AG04450 (cell line): ENCODE results near the gene NEDD4L. TPM values are rescaled to one million over a fixed set of nuclear protein-coding genes. Genes with fewer than 3 reads are reported as not detected.

Source experiments
- CTCF ChIA-PET: fragments of 300-600, 350-600 bp; formaldehyde crosslinking; extraction: SDS; loops from one replicate; lab custom pipeline; 2022; ENCODE audit warnings: antibody characterized with exemption, inconsistent platforms; lab: Charles Lee
- POLR2A ChIA-PET: fragments of 350-600 bp; formaldehyde crosslinking; extraction: SDS; loops from one replicate; lab custom pipeline; 2021; ENCODE audit warnings: antibody characterized with exemption, inconsistent platforms; lab: Yijun Ruan, JAX
- DNase-seq: peaks from one replicate; pipeline ENCODE4 v3.0.0-alpha.2; 2011; ENCODE audit warnings: low read depth, low spot score
- H3K27ac ChIP-seq: one replicate; pipeline ENCODE4 v1.5.1; 2012; ENCODE audit warnings: low read depth, low read length, control low read depth
- H3K27me3 ChIP-seq: one replicate; pipeline ENCODE4 v1.6.0; 2012; ENCODE audit warnings: low read length; ENCODE audit not compliant: control insufficient read depth, insufficient read depth
- H3K4me3 ChIP-seq: 2 replicates; pipeline ENCODE4 v1.5.1; 2011; ENCODE audit warnings: mild to moderate bottlenecking, low read depth, low read length, control low read depth
- H3K9me3 ChIP-seq: 2 replicates; pipeline ENCODE4 v1.5.1; 2012; ENCODE audit warnings: low read length; ENCODE audit not compliant: control insufficient read depth, insufficient read depth
- polyA plus RNA-seq: library from polyadenylated mRNA; depleted of rRNA; stranded (reverse); fragments of >200 nt; gene quantifications from 2 replicates; pipeline ENCODE4 v1.2.3, GENCODE V29; 2011
- TF ChIP-seq, protein P1 (sequence below): IDR thresholded peaks from 2 replicates; pipeline ENCODE4 v1.5.1; 2011; ENCODE audit warnings: low read depth, low read length, control low read depth, inconsistent platforms

The NEDD4L gene
- polyA plus RNA-seq, 1 experiment, result 15.0 TPM

DNA sequence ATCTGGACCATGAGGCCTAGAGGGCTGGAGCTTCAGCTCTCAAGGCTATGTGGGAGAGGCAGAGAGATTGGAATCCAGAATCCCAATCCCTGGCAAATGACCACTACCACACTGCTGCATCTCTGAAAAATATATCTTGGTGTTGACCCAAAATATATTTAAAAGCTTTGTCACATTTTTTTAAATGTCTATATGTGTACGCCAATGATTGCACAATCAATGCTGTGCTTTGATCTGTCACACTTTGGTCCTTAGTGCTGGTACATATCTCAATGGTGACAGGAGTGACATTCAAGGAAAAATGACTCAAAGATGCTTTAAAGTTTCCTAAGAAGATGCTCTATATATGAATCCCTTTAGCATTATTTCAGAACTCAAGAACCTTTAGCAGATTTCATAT lies 31.7 kb upstream of the NEDD4L start:
- H3K27ac ChIP-seq, result no peak overlapping the region
- POLR2A ChIA-PET, result interaction anchor here (1.1 kb wide), 1 partner anchor 8 kb away, joined by 3 read pairs; no protein-coding TSS in a partner anchor
- peaks cover 6% of the 10 kb centered on the region; the same call in 1 of the 2 replicates for H3K9me3 ChIP-seq
- TF ChIP-seq, protein P1, sequence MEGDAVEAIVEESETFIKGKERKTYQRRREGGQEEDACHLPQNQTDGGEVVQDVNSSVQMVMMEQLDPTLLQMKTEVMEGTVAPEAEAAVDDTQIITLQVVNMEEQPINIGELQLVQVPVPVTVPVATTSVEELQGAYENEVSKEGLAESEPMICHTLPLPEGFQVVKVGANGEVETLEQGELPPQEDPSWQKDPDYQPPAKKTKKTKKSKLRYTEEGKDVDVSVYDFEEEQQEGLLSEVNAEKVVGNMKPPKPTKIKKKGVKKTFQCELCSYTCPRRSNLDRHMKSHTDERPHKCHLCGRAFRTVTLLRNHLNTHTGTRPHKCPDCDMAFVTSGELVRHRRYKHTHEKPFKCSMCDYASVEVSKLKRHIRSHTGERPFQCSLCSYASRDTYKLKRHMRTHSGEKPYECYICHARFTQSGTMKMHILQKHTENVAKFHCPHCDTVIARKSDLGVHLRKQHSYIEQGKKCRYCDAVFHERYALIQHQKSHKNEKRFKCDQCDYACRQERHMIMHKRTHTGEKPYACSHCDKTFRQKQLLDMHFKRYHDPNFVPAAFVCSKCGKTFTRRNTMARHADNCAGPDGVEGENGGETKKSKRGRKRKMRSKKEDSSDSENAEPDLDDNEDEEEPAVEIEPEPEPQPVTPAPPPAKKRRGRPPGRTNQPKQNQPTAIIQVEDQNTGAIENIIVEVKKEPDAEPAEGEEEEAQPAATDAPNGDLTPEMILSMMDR, result no peak
- CTCF ChIA-PET, result interaction anchor here (0.6 kb wide), 1 partner anchor 97 kb away, joined by 4 read pairs; no protein-coding TSS in a partner anchor
- DNase-seq, result no peak
- peaks cover 3% of the 10 kb centered on the region for H3K27me3 ChIP-seq
- H3K4me3 ChIP-seq, result no peak overlapping the region

- no peak overlapping the region for H3K4me3 ChIP-seq
- POLR2A ChIA-PET, result interaction anchor here (1.1 kb wide), 1 partner anchor 9 kb away, joined by 3 read pairs; no protein-coding TSS in a partner anchor
- TF ChIP-seq, protein P1, result no peak
- DNase-seq, result no peak
- H3K27ac ChIP-seq, result no peak overlapping the region
- CTCF ChIA-PET, result no interaction called here
- peaks cover 3% of the 10 kb centered on the region for H3K27me3 ChIP-seq
- peaks cover 6% of the 10 kb centered on the region; the same call in 1 of the 2 replicates for H3K9me3 ChIP-seq
Observed at GRCh38 chr18:58013241-58014211, 30.5 kb upstream of the NEDD4L start.

DNA sequence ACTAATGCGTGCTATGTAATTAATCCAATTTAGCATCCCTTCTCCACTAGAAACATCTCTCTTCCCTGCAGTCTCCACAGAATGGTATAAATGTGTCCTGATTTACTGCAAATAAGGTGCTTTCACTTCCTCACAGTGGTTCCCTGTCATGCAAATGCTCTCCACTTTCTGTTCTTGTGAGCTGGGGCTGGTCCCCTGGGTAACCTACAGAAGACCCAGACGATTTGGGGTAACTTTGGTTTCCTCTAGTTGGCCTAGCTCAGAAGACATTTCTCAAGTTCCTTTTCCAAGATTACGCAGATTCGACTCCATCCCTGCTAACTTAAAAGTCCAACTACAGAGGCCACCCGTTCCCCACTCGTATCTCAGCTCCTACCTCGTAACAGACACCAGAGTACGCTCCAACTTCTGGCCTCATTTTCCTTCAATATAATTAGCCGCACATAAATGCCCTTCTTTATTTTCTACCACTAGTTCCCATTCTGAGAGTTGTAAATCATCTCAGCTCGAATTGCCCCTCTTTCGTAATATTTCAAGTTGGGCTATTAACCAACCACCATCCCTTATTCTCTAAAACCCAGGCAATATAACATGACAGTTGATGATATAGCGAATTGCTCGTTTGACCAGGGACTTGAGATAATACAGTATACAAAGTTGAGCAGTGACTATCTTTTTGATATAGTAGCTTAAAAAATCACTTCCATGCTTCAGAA lies 28.8 kb upstream of the NEDD4L start:
- Histone ChIP-seq H3K27me3 (peaks cover under 1% of the 10 kb centered on the region), H3K4me3 (no peak overlapping the region), H3K27ac (no peak overlapping the region), H3K9me3 (peaks cover 6% of the 10 kb centered on the region; the same call in 1 of the 2 replicates)
- CTCF ChIA-PET, result interaction anchor here (1.2 kb wide), 1 partner anchor 28 kb away, joined by 3 read pairs; the partner anchor contains the start of gene NEDD4L
- POLR2A ChIA-PET, result no interaction called here
- DNase-seq, result no peak
- TF ChIP-seq, protein P1, result no peak

GRCh38 chr18:58017267-58017666 lies 26.8 kb upstream of the NEDD4L start:
- TF ChIP-seq, protein P1, result no peak
- H3K27ac ChIP-seq, result no peak overlapping the region
- ChIA-PET CTCF (no interaction called here), POLR2A (no interaction called here)
- no peak for DNase-seq
- H3K9me3 ChIP-seq, result peaks cover 6% of the 10 kb centered on the region; the same call in 1 of the 2 replicates
- H3K4me3 ChIP-seq, result no peak overlapping the region
- no peaks in the 10 kb centered on the region for H3K27me3 ChIP-seq
